Neuronal stem cell (in vitro differentiated cells): ENCODE data around the gene C11orf21.
A peak's percentile ranks its signal among the peaks of the same experiment; 100 is the strongest.

ENCODE experiments used
- DNase-seq: peaks from one replicate; pipeline ENCODE4 v3.0.0-alpha.2; 2013; ENCODE audit warnings: low spot score
- H2AFZ ChIP-seq: one replicate; pipeline ENCODE4 v1.6.1; 2013; ENCODE audit warnings: mild to moderate bottlenecking, low read length, inconsistent platforms
- H2AK5ac ChIP-seq: 2 replicates; pipeline ENCODE4 v1.6.1; 2013; ENCODE audit warnings: low read depth, mild to moderate bottlenecking, inconsistent platforms, low read length, moderate library complexity, mixed read lengths
- H2BK120ac ChIP-seq: 2 replicates; pipeline ENCODE4 v1.6.1; 2013; ENCODE audit warnings: low read depth, mild to moderate bottlenecking, inconsistent platforms, low read length, moderate library complexity, mixed read lengths
- H2BK12ac ChIP-seq: one replicate; pipeline ENCODE4 v1.6.1; 2013; ENCODE audit warnings: low read length, inconsistent platforms
- H2BK15ac ChIP-seq: 2 replicates; pipeline ENCODE4 v1.6.1; 2013; ENCODE audit warnings: mild to moderate bottlenecking, low read length, inconsistent platforms, mixed read lengths
- H2BK5ac ChIP-seq: one replicate; pipeline ENCODE4 v1.6.1; 2013; ENCODE audit warnings: inconsistent platforms, mild to moderate bottlenecking, low read length, moderate library complexity
- H3K14ac ChIP-seq: one replicate; pipeline ENCODE4 v1.6.1; 2013; ENCODE audit warnings: low read length, inconsistent platforms
- H3K18ac ChIP-seq: 2 replicates; pipeline ENCODE4 v1.6.1; 2013; ENCODE audit warnings: low read length, inconsistent platforms
- H3K23ac ChIP-seq: 2 replicates; pipeline ENCODE4 v1.6.1; 2013; ENCODE audit warnings: low read depth, mild to moderate bottlenecking, mixed read lengths, low read length, inconsistent platforms; ENCODE audit not compliant: poor library complexity
- H3K27ac ChIP-seq: replicated peaks from 3 replicates; pipeline ENCODE4 v1.5.1; 2013; ENCODE audit warnings: low read length, inconsistent platforms
- H3K27me3 ChIP-seq, 3 experiments: 2 replicates each; pipeline ENCODE4 v1.6.1; 2013; ENCODE audit warnings: low read length in 3 of 3, mild to moderate bottlenecking in 2 of 3, inconsistent platforms in 1 of 3, low read depth in 1 of 3, mixed read lengths in 1 of 3, moderate library complexity in 1 of 3; ENCODE audit not compliant: control insufficient read depth in 3 of 3, insufficient read depth in 3 of 3
- H3K36me3 ChIP-seq, 2 donors: replicated peaks in 1 of 2; 2 replicates each; pipeline ENCODE4 v1.6.1; 2013; ENCODE audit warnings: low read length in 2 of 2; ENCODE audit not compliant: control insufficient read depth in 2 of 2, insufficient read depth in 2 of 2
- H3K4ac ChIP-seq: 2 replicates; pipeline ENCODE4 v1.6.1; 2013; ENCODE audit warnings: inconsistent platforms, mild to moderate bottlenecking, low read length, moderate library complexity
- H3K4me1 ChIP-seq, 2 donors: 1 replicate in 1 of 2; 2 replicates in 1 of 2; pipeline ENCODE4 v1.6.1; 2013; ENCODE audit warnings: low read length in 2 of 2, low read depth in 1 of 2; ENCODE audit not compliant: control insufficient read depth in 2 of 2, insufficient read depth in 1 of 2
- H3K4me2 ChIP-seq: one replicate; pipeline ENCODE4 v1.6.1; 2013; ENCODE audit warnings: mild to moderate bottlenecking, low read length, inconsistent platforms; ENCODE audit not compliant: insufficient read depth, poor library complexity, severe bottlenecking
- H3K4me3 ChIP-seq, 2 donors: 2 replicates each; pipeline ENCODE4 v1.5.1; 2013; ENCODE audit warnings: low read length in 2 of 2, mild to moderate bottlenecking in 2 of 2, inconsistent platforms in 1 of 2, moderate library complexity in 1 of 2
- H3K79me1 ChIP-seq: one replicate; pipeline ENCODE4 v1.6.1; 2013; ENCODE audit warnings: low read depth, mild to moderate bottlenecking, inconsistent platforms, low read length, moderate library complexity
- H3K9ac ChIP-seq: one replicate; pipeline ENCODE4 v1.6.1; 2013; ENCODE audit warnings: mild to moderate bottlenecking, low read depth, low read length, inconsistent platforms; ENCODE audit not compliant: poor library complexity
- H3K9me3 ChIP-seq, 2 donors: replicated peaks in 1 of 2; 2 replicates each; pipeline versions ENCODE3 to v1.6.1; 2013; ENCODE audit warnings: low read length in 2 of 2, mild to moderate bottlenecking in 2 of 2, inconsistent platforms in 1 of 2, low read depth in 1 of 2, mixed read lengths in 1 of 2, moderate library complexity in 1 of 2; ENCODE audit not compliant: control insufficient read depth in 2 of 2, insufficient read depth in 1 of 2
- H4K8ac ChIP-seq: one replicate; pipeline ENCODE4 v1.6.1; 2013; ENCODE audit warnings: low read depth, mild to moderate bottlenecking, inconsistent platforms, low read length, moderate library complexity
- H4K91ac ChIP-seq: one replicate; pipeline ENCODE4 v1.6.1; 2013; ENCODE audit warnings: low read length, low read depth, mild to moderate bottlenecking, inconsistent platforms; ENCODE audit not compliant: poor library complexity
- WGBS, 2 donors: extraction: QIAGEN DNeasy Blood & Tissue Kit; methylation state at CpG; one replicate each; pipeline ENCODE4 v1.1.7; 2013; ENCODE audit warnings: missing lambda C conversion rate in 2 of 2, mixed read lengths in 1 of 2; ENCODE audit not compliant: insufficient read length in 2 of 2, insufficient replicate concordance in 1 of 2; ENCODE audit errors: extremely low coverage in 2 of 2; 5-methylcytosine and 5-hydroxymethylcytosine counted together

Gene C11orf21

DNA sequence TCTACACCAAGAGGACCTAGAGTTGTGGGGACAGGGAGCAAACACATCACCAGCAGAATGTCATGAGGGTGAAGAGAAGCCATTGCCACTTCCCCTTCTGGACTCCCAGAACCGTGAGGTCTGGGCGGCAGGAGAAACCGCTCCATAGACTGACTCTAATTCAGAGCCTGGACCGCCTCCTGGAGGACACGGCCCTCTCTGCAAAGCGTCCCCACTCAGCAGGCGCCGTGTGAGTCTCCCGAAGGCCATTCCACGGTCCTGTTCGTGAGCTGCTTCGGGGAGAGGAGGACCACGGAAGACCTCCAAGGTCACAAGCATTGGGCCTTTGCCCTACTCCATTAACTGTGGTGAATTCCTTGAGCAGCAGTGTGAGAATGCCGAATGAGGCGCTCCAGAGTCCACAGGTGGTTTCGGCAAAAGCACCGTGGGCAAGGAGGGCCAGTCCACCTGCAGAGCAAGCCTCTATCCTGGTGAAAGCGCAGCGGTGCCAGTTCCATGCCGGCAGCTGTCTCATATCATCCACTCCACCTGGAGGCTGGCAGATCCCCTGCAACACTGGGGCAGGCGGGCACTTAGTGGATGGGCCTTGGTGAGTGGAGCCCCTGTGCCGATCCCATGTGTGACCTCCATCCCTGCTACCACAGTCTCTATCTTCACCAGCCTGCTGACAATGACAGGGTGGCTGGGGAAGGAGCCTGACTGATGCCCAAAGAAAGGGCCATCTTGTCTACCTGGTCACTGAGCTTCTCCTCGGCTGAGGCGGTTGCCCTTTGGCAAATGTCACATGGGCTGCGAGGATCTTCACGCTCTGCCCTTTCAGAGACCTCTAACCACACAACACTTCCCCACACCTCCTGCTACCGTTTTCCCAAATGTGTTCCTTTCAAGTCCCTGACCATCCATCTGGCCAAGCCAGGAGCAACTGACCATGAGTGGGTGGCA lies 7.5 kb downstream of the C11orf21 start:
- Histone ChIP-seq H2BK5ac (no peak overlapping the region), H2AFZ (no peak overlapping the region), H3K9ac (peak overlapping the region; percentile 25), H3K36me3 (no peaks in the 10 kb centered on the region), H4K8ac (no peak overlapping the region), H3K14ac (no peak overlapping the region), H3K4me3 (no peak overlapping the region), H3K27ac (no peak overlapping the region), H3K18ac (peak overlapping the region; percentile 33), H2BK15ac (peak overlapping the region; percentile 59), H2BK12ac (no peak overlapping the region), H2BK120ac (no peak overlapping the region), H3K4ac (no peak overlapping the region), H2AK5ac (peak overlapping the region; percentile 95), H3K4me2 (no peak overlapping the region), H3K79me1 (peaks cover 2% of the 10 kb centered on the region), H3K27me3 (peaks cover 0 to 15% (median 0%) of the 10 kb centered on the region in 3 experiments), H4K91ac (no peak overlapping the region), H3K9me3 (no peaks in the 10 kb centered on the region), H3K23ac (no peak overlapping the region), H3K4me1 (peaks cover 0 to 10% of the 10 kb centered on the region in 2 donors)
- no CpG with 5 or more reads among the region's 27 CpGs for WGBS, 2 donors
- no peak for DNase-seq

GRCh38 chr11:2293531-2293971 lies 8.2 kb downstream of the C11orf21 start:
- Histone ChIP-seq H2BK12ac (no peak overlapping the region), H3K14ac (no peak overlapping the region), H3K4me2 (no peak overlapping the region), H3K23ac (no peak overlapping the region), H3K9ac (no peak overlapping the region), H3K4me3 (no peak overlapping the region), H3K9me3 (no peaks in the 10 kb centered on the region), H2BK5ac (no peak overlapping the region), H2BK15ac (no peak overlapping the region), H3K27ac (no peak overlapping the region), H3K27me3 (peaks cover 0 to 18% (median 0%) of the 10 kb centered on the region in 3 experiments), H3K4ac (no peak overlapping the region), H3K79me1 (peaks cover 2% of the 10 kb centered on the region), H4K8ac (no peak overlapping the region), H2AFZ (no peak overlapping the region), H3K36me3 (no peaks in the 10 kb centered on the region), H2AK5ac (no peak overlapping the region), H2BK120ac (no peak overlapping the region), H3K18ac (no peak overlapping the region), H3K4me1 (peaks cover 0 to 10% of the 10 kb centered on the region in 2 donors), H4K91ac (no peak overlapping the region)
- no CpG with 5 or more reads among the region's 20 CpGs for WGBS, 2 donors
- no peak for DNase-seq

DNA sequence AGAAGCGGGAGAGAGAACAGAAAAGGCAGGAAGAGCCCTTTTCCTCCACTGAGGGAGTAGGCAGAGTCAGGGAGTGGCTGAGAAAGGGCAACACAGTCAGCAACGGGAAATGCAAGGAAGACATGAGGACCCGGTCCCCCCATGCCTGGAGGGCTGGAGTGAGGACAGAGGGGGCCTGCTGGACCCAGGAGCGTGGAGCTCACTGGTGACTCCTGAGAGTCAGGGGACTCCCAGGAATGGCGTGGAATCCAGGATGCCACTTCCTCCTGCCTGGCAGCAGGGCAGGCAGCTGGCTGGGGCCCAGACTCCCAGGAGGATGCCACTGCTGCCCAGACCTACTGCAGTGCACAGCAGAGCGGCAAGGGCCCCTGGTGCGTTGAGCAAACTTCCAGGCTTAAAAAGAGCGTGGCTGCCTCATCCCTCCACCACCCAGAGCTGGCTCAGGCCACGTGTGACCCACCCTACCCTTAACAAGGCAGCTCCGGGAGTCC lies 11.3 kb downstream of the C11orf21 start:
- Histone ChIP-seq H3K27me3 (peaks cover 0 to 19% (median 2%) of the 10 kb centered on the region in 3 experiments), H2BK15ac (peak overlapping the region; percentile 85), H3K18ac (peak overlapping the region; percentile 61), H4K8ac (peak overlapping the region; percentile 43), H2BK120ac (no peak overlapping the region), H3K79me1 (peaks cover 2% of the 10 kb centered on the region), H2AFZ (no peak overlapping the region), H3K9ac (no peak overlapping the region), H2AK5ac (peak overlapping the region; percentile 8), H2BK5ac (no peak overlapping the region), H3K9me3 (no peaks in the 10 kb centered on the region), H3K36me3 (no peaks in the 10 kb centered on the region), H3K4me2 (no peak overlapping the region), H3K4ac (no peak overlapping the region), H3K23ac (peak overlapping the region; percentile 44), H2BK12ac (peak overlapping the region; percentile 90), H3K4me1 (peaks cover 0 to 10% of the 10 kb centered on the region in 2 donors), H4K91ac (no peak overlapping the region), H3K4me3 (no peak overlapping the region), H3K14ac (peak overlapping the region; percentile 31), H3K27ac (no peak overlapping the region)
- no peak for DNase-seq
- WGBS, 2 donors = no CpG with 5 or more reads among the region's 10 CpGs

DNA sequence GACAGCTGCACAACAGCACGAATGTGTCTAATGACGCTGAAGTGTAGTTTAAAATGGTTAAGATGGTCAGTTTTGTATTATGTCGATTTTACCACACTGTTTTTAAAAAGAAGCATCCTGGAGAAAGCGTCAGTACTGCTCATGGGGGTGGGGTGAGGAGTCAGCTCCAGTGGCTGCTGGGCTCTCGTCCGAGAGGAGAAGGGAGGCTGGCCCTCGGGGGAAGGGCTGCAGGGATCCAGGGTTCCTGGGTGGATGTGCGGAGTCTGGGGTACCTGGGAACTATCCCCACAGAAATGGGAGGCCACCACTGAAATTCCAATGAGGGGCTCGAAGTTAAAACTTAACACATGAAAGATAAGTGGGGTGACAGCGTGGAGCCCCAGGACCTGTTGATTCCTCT lies 11.9 kb downstream of the C11orf21 start:
- H2BK5ac ChIP-seq = no peak overlapping the region
- H2AFZ ChIP-seq = no peak overlapping the region
- H4K91ac ChIP-seq = no peak overlapping the region
- H2BK15ac ChIP-seq = peak overlapping the region; percentile 85
- peaks cover 0 to 16% (median 2%) of the 10 kb centered on the region in 3 experiments for H3K27me3 ChIP-seq
- H3K36me3 ChIP-seq = no peaks in the 10 kb centered on the region
- peak overlapping the region; percentile 61 for H3K18ac ChIP-seq
- H2BK12ac ChIP-seq = peak overlapping the region; percentile 90
- no peak overlapping the region for H3K4me2 ChIP-seq
- H3K79me1 ChIP-seq = peaks cover 2% of the 10 kb centered on the region
- DNase-seq = no peak
- no peak overlapping the region for H3K4ac ChIP-seq
- H3K23ac ChIP-seq = no peak overlapping the region
- no peak overlapping the region for H2BK120ac ChIP-seq
- no peaks in the 10 kb centered on the region for H3K9me3 ChIP-seq
- no peak overlapping the region for H3K27ac ChIP-seq
- H3K14ac ChIP-seq = peak overlapping the region; percentile 82
- no CpG with 5 or more reads among the region's 10 CpGs for WGBS, 2 donors
- no peak overlapping the region for H3K9ac ChIP-seq
- H3K4me3 ChIP-seq = no peak overlapping the region
- H3K4me1 ChIP-seq = peaks cover 0 to 10% of the 10 kb centered on the region in 2 donors
- peak overlapping the region; percentile 8 for H2AK5ac ChIP-seq
- no peak overlapping the region for H4K8ac ChIP-seq
